NCI-H2107 treated with DMSO at 0.1 percent for 48 hours (cell line): ENCODE measurements around the gene FAM117B.
"Not testable (repeated sequence)": the region's sequence is repeated elsewhere in the genome, so short reads cannot be mapped to it uniquely, and the experiment has no call there.

ENCODE experiments used
- DNase-seq: peaks from one replicate; lab custom pipeline; 2025; ENCODE audit not compliant: unreplicated experiment; lab: John Stamatoyannopoulos, UW

The FAM117B gene

GRCh38 chr2:202700075-202700901 lies 65.5 kb downstream of the FAM117B start:
- no peak for DNase-seq

- no peak for DNase-seq
Observed at GRCh38 chr2:202703091-202703490, 68.3 kb downstream of the FAM117B start.

- DNase-seq = no peak
Observed at GRCh38 chr2:202704248-202704647, 69.5 kb downstream of the FAM117B start.

- DNase-seq = no peak
Observed at GRCh38 chr2:202705446-202706020, 70.8 kb downstream of the FAM117B start.

- DNase-seq = not testable (repeated sequence)
Observed at GRCh38 chr2:202714971-202715935, 80.5 kb downstream of the FAM117B start.

GRCh38 chr2:202716114-202716718 lies 81.4 kb downstream of the FAM117B start:
- no peak for DNase-seq

GRCh38 chr2:202716953-202717597 lies 82.3 kb downstream of the FAM117B start:
- no peak for DNase-seq

- no peak for DNase-seq
Observed at GRCh38 chr2:202717598-202718310, 83.0 kb downstream of the FAM117B start.

GRCh38 chr2:202718614-202719013 lies 83.8 kb downstream of the FAM117B start:
- no peak for DNase-seq

GRCh38 chr2:202720226-202720625 lies 85.5 kb downstream of the FAM117B start:
- no peak for DNase-seq

- no peak for DNase-seq
Observed at GRCh38 chr2:202721621-202722020, 86.9 kb downstream of the FAM117B start.

GRCh38 chr2:202723746-202724145 lies 89.0 kb downstream of the FAM117B start:
- DNase-seq = no peak

GRCh38 chr2:202726070-202726469 lies 91.3 kb downstream of the FAM117B start:
- DNase-seq = no peak

GRCh38 chr2:202736826-202737225 lies 102.1 kb downstream of the FAM117B start:
- DNase-seq = no peak

GRCh38 chr2:202743613-202744012 lies 108.8 kb downstream of the FAM117B start:
- no peak for DNase-seq

GRCh38 chr2:202749477-202749876 lies 114.7 kb downstream of the FAM117B start:
- DNase-seq = no peak

- DNase-seq = no peak
Observed at GRCh38 chr2:202750763-202751427, 116.1 kb downstream of the FAM117B start.

GRCh38 chr2:202752071-202752470 lies 117.3 kb downstream of the FAM117B start:
- DNase-seq = no peak

- DNase-seq = no peak
Observed at GRCh38 chr2:202754936-202755335, 120.2 kb downstream of the FAM117B start.
